ENCODE measurements around the gene C2CD2.

C2CD2 gene

DNA sequence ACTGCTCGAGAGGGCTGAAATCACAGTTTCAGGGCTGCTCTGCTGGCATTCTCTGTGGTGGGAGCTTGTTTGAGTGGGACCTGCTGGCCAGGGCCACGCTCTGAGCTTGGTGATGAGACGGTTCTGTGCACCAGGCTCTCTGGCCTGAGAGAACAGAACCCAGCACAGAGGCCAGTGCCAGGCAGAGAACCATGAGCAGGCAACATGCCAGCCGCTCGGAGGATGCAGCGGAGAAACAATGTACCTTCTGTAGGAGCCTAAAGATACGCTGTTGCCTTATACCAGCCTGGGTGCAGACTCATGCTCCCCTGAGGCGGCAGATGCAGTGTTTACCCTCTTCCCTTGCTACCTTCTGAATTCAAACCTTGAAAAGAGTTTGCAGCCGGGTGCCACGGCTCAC is 10.0 kb downstream of the C2CD2 start:
- Histone ChIP-seq H3K9me3 (ENCODE audit: control insufficient read depth, insufficient read depth, low read length) (no peaks in the 10 kb centered on the region), H3K4me2 (ENCODE audit: low read length) (no peak overlapping the region), H4K20me1 (ENCODE audit: control insufficient read depth, insufficient read depth, low read depth, low read length) (no peaks in the 10 kb centered on the region), H3K4me3 (ENCODE audit: low read length) (no peak overlapping the region), H3K4me1 (ENCODE audit: control insufficient read depth, low read length) (peaks cover 6% of the 10 kb centered on the region; the same call in 1 of the 2 replicates), H3K36me3 (ENCODE audit: control insufficient read depth, low read length) (peaks cover 7% of the 10 kb centered on the region; the same call in 1 of the 2 replicates), H3K9me2 (replicated peaks; ENCODE audit: control insufficient read depth, low read length) (no peaks in the 10 kb centered on the region), H3K27me3 (ENCODE audit: control insufficient read depth, low read length) (no peaks in the 10 kb centered on the region), H3K79me2 (ENCODE audit: control insufficient read depth, low read length) (peaks cover 34% of the 10 kb centered on the region), H3F3A (ENCODE audit: control insufficient read depth, insufficient read depth) (no peaks in the 10 kb centered on the region), H3K27ac (ENCODE audit: low read depth, low read length) (no peak overlapping the region)
- TF ChIP-seq EZH2phosphoT487 (IDR thresholded peaks at IDR 0.05; ENCODE audit: borderline replicate concordance, low read length), result no peak
- TF ChIP-seq, protein P1, sequence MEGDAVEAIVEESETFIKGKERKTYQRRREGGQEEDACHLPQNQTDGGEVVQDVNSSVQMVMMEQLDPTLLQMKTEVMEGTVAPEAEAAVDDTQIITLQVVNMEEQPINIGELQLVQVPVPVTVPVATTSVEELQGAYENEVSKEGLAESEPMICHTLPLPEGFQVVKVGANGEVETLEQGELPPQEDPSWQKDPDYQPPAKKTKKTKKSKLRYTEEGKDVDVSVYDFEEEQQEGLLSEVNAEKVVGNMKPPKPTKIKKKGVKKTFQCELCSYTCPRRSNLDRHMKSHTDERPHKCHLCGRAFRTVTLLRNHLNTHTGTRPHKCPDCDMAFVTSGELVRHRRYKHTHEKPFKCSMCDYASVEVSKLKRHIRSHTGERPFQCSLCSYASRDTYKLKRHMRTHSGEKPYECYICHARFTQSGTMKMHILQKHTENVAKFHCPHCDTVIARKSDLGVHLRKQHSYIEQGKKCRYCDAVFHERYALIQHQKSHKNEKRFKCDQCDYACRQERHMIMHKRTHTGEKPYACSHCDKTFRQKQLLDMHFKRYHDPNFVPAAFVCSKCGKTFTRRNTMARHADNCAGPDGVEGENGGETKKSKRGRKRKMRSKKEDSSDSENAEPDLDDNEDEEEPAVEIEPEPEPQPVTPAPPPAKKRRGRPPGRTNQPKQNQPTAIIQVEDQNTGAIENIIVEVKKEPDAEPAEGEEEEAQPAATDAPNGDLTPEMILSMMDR (IDR thresholded peaks at IDR 0.05; ENCODE audit: low read depth, low read length, poor library complexity, severe bottlenecking), result no peak

GRCh38 chr21:41942457-41942856 is 11.4 kb downstream of the C2CD2 start:
- Histone ChIP-seq H3K27ac (ENCODE audit: low read depth, low read length) (no peak overlapping the region), H3K27me3 (ENCODE audit: control insufficient read depth, low read length) (no peaks in the 10 kb centered on the region), H3K4me3 (ENCODE audit: low read length) (no peak overlapping the region), H3K9me3 (ENCODE audit: control insufficient read depth, insufficient read depth, low read length) (no peaks in the 10 kb centered on the region), H3K9me2 (replicated peaks; ENCODE audit: control insufficient read depth, low read length) (no peaks in the 10 kb centered on the region), H3K4me2 (ENCODE audit: low read length) (no peak overlapping the region), H3F3A (ENCODE audit: control insufficient read depth, insufficient read depth) (no peaks in the 10 kb centered on the region), H3K36me3 (ENCODE audit: control insufficient read depth, low read length) (peaks cover 7% of the 10 kb centered on the region; the same call in 1 of the 2 replicates), H4K20me1 (ENCODE audit: control insufficient read depth, insufficient read depth, low read depth, low read length) (no peaks in the 10 kb centered on the region), H3K4me1 (ENCODE audit: control insufficient read depth, low read length) (peaks cover 6% of the 10 kb centered on the region; the same call in 1 of the 2 replicates), H3K79me2 (ENCODE audit: control insufficient read depth, low read length) (peaks cover 32% of the 10 kb centered on the region)
- TF ChIP-seq EZH2phosphoT487 (IDR thresholded peaks at IDR 0.05; ENCODE audit: borderline replicate concordance, low read length), result no peak
- TF ChIP-seq, protein P1 (IDR thresholded peaks at IDR 0.05; ENCODE audit: low read depth, low read length, poor library complexity, severe bottlenecking), result no peak

DNA sequence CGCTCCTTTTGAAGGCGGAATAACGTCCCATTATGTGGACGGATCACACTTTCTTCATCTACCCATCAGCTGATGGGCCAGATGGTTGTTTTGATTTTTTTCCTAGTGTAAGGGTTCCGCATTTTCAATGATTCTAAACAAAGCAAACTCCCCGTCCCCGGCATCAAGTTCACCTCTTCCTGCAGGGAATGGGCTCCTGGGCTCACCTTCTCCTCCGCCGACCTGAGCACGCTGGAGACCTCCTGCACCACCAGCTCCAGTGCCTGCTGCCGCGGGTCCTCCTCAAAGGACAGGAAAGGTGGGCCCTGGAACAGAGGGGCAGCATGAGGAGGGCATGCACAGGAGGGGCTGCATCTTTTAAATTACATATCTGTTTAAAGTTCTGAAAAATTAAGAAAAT is 11.9 kb downstream of the C2CD2 start:
- Histone ChIP-seq H3K4me3 (ENCODE audit: low read length) (no peak overlapping the region), H3K9me2 (replicated peaks; ENCODE audit: control insufficient read depth, low read length) (no peaks in the 10 kb centered on the region), H3K36me3 (ENCODE audit: control insufficient read depth, low read length) (peaks cover 7% of the 10 kb centered on the region; the same call in 1 of the 2 replicates), H4K20me1 (ENCODE audit: control insufficient read depth, insufficient read depth, low read depth, low read length) (no peaks in the 10 kb centered on the region), H3K4me2 (ENCODE audit: low read length) (no peak overlapping the region), H3K27ac (ENCODE audit: low read depth, low read length) (no peak overlapping the region), H3K27me3 (ENCODE audit: control insufficient read depth, low read length) (no peaks in the 10 kb centered on the region), H3K79me2 (ENCODE audit: control insufficient read depth, low read length) (peaks cover 32% of the 10 kb centered on the region), H3K4me1 (ENCODE audit: control insufficient read depth, low read length) (peaks cover 6% of the 10 kb centered on the region; the same call in 1 of the 2 replicates), H3F3A (ENCODE audit: control insufficient read depth, insufficient read depth) (no peaks in the 10 kb centered on the region), H3K9me3 (ENCODE audit: control insufficient read depth, insufficient read depth, low read length) (no peaks in the 10 kb centered on the region)
- no peak for TF ChIP-seq EZH2phosphoT487 (IDR thresholded peaks at IDR 0.05; ENCODE audit: borderline replicate concordance, low read length)
- TF ChIP-seq, protein P1 (IDR thresholded peaks at IDR 0.05; ENCODE audit: low read depth, low read length, poor library complexity, severe bottlenecking), result no peak
